Left lung (tissue), 10 donors: ENCODE measurements around the gene CSK. TPM values are rescaled to one million over a fixed set of nuclear protein-coding genes. Genes with fewer than 3 reads are reported as not detected.

ENCODE experiments used
- ATAC-seq: fragments of 200-7000 bp; cut with Tn5 transposase; one replicate; pipeline ENCODE4 v1.9.1; 2020; ENCODE audit warnings: moderate library complexity
- DNase-seq, 4 donors: peaks; one replicate each; pipeline ENCODE4 v3.0.0-alpha.2; 2013 to 2020
- H3K27ac ChIP-seq, 2 donors: fragments of 200-600 bp; sonication (generic) in 1 of 2; one replicate each; pipeline versions ENCODE4 v1.5.0 to v1.8.0; 2020 to 2021
- H3K27me3 ChIP-seq, 2 donors: fragments of 200-600 bp; sonication (generic) in 1 of 2; one replicate each; pipeline versions ENCODE4 v1.5.0 to v1.8.0; 2020 to 2021
- H3K36me3 ChIP-seq, 2 donors: fragments of 200-600 bp; sonication (generic) in 1 of 2; one replicate each; pipeline versions ENCODE4 v1.5.0 to v1.8.0; 2020 to 2021
- H3K4me1 ChIP-seq, 2 donors: fragments of 200-600 bp; one replicate each; pipeline ENCODE4 v1.8.0; 2021
- H3K4me3 ChIP-seq, 2 donors: fragments of 200-600 bp; sonication (generic) in 1 of 2; one replicate each; pipeline versions ENCODE4 v1.5.0 to v1.8.0; 2020 to 2021; ENCODE audit warnings: mild to moderate bottlenecking in 1 of 2
- H3K9me3 ChIP-seq, 2 donors: fragments of 200-600 bp; sonication (generic) in 1 of 2; one replicate each; pipeline versions ENCODE4 v1.5.0 to v1.8.0; 2020 to 2021
- intact Hi-C, 2 donors: fragments of 100-400 bp; cut with DNase I; formaldehyde crosslinking; loops; one replicate each; pipeline versions ENCODE4 v1.11.2 to v1.14.2; 2022
- polyA plus RNA-seq, 6 donors: library from polyadenylated mRNA; unstranded; fragments of 120-200 nt; gene quantifications; one replicate each; pipeline ENCODE4 v1.2.1, GENCODE V29; 2013; ENCODE audit not compliant: insufficient read length in 6 of 6
- total RNA-seq, 2 donors: library from RNA; stranded (reverse); fragmentation: NEBNext Ultra II Directional; extraction: Animal tissue kit (Norgen Biotek cat#: 25700); gene quantifications; one replicate each; pipeline ENCODE4 v1.2.1, GENCODE V29; 2021
- TF ChIP-seq, protein P1 (sequence below), 2 donors: fragments of 200-600 bp; sonication (generic) in 1 of 2; IDR thresholded peaks; one replicate each; pipeline versions ENCODE4 v1.5.0 to v1.8.0; 2021; ENCODE audit warnings: antibody characterized with exemption in 2 of 2
- donor health status: DM: no; HTN: yes; CAD: no.
- donor health status: DM: no; HTN: no; CAD: no.

The CSK gene
- total and polyA plus RNA-seq, 8 donors = 41.5 to 101 (median 49.7) TPM

DNA sequence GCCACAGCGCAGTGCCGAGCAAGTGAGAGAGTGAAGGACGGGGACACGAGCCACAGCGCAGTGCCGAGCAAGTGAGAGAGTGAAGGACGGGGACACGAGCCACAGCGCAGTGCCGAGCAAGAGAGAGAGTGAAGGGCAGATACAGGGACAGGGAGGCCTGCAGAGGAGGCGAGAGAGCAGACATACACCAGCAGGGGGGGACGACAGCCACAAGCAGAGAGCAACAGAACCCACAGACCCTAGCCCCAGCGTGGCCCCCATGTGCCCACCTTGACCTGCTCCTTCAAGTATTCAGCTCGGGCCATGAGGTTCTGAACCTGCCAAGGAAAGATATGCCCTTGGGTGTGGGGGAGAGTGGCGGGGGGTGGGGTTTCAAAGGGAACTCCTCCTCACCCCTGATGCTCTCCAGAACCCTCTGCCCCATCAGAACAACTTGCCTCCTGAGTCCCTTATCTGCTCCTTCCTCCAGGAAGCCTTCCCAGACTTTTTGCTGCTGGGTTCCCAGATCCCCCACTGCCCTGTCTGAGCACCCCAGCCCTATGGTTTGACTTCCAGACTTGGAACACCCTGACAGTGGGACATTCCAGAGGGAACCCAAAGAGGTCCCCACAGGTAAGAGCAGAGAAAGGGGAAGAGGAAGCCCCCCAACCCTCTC, 55.7 kb downstream of the CSK start:
- Histone ChIP-seq H3K27me3 (no peaks in the 10 kb centered on the region), H3K27ac (no peak overlapping the region), H3K4me3 (no peak overlapping the region), H3K9me3 (no peaks in the 10 kb centered on the region), H3K36me3 (peaks cover 0 to 49% of the 10 kb centered on the region in 2 donors), H3K4me1 (peaks cover 9 to 17% of the 10 kb centered on the region in 2 donors)
- DNase-seq = no peak
- TF ChIP-seq, protein P1, sequence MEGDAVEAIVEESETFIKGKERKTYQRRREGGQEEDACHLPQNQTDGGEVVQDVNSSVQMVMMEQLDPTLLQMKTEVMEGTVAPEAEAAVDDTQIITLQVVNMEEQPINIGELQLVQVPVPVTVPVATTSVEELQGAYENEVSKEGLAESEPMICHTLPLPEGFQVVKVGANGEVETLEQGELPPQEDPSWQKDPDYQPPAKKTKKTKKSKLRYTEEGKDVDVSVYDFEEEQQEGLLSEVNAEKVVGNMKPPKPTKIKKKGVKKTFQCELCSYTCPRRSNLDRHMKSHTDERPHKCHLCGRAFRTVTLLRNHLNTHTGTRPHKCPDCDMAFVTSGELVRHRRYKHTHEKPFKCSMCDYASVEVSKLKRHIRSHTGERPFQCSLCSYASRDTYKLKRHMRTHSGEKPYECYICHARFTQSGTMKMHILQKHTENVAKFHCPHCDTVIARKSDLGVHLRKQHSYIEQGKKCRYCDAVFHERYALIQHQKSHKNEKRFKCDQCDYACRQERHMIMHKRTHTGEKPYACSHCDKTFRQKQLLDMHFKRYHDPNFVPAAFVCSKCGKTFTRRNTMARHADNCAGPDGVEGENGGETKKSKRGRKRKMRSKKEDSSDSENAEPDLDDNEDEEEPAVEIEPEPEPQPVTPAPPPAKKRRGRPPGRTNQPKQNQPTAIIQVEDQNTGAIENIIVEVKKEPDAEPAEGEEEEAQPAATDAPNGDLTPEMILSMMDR (IDR thresholded peaks at IDR 0.05) = no peak
- ATAC-seq = no peak
- intact Hi-C loops = no loop called here

DNA sequence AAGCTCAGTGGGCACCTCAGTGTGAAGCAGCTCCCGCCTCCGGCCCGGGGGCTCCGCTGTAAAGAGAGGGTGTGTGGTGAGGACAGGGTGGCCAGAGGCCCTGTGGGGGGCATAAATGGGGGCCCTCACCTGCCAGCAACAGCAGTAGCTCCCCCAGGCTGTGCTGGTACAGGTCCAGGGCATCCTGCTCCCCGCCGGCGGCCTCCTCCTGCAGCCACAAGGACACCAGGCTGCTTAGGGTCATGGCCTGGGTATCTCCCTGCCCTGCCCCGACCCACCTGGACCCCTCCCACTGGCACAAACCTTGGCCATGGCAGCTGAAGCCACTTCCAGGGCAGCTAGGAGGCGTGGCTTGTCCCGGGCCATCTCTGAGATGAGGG, 56.2 kb downstream of the CSK start:
- Histone ChIP-seq H3K4me1 (peaks cover 9 to 19% of the 10 kb centered on the region in 2 donors), H3K9me3 (no peaks in the 10 kb centered on the region), H3K4me3 (no peak overlapping the region), H3K36me3 (peaks cover 0 to 49% of the 10 kb centered on the region in 2 donors), H3K27me3 (no peaks in the 10 kb centered on the region), H3K27ac (no peak overlapping the region)
- TF ChIP-seq, protein P1 (IDR thresholded peaks at IDR 0.05) = no peak
- no peak for DNase-seq
- intact Hi-C loops = no loop called here
- ATAC-seq = no peak

DNA sequence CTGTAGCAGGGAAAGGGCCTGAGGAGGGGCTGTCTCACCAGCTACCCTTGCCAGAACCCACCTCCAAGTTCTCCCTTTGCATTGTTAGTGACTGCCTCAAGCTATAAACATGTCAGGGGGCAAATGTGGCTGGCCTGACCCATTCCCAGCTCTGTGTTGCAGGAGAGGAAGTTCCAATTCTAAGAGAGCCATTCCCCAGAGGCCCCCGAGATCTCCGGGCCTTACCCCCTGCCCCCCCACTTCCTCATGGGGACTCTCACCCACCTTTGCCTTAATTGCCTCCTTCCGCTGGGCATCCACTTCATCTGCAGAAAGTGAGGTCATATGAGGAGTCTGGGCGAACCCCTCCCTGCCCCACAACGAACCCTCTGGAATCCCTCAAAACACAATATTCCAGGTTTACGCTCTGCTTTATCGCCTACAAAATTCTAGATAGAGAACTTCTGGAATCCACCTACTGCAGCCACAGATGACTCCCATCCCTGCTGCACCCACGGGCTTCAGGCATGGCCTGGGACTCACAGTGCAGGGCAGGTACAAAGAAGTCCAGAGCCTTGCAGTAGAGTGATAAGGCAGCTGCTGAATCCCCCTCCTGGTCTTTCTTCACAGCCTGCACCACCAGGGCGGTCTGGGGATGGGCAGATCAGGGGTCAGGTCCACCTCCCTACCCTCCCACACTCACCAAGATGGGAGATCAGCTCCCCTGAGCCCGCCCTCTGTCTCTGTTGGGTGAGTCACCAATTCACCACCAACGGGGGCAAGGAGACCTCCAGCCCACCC, 57.1 kb downstream of the CSK start:
- peaks cover 0 to 49% of the 10 kb centered on the region in 2 donors for H3K36me3 ChIP-seq
- ATAC-seq (no peak), DNase-seq (no peak)
- H3K4me1 ChIP-seq = peaks cover 16 to 27% of the 10 kb centered on the region in 2 donors
- intact Hi-C loops = no loop called here
- H3K27ac ChIP-seq = no peak overlapping the region
- no peaks in the 10 kb centered on the region for H3K27me3 ChIP-seq
- TF ChIP-seq, protein P1 (IDR thresholded peaks at IDR 0.05) = no peak
- no peak overlapping the region for H3K4me3 ChIP-seq
- no peaks in the 10 kb centered on the region for H3K9me3 ChIP-seq

DNA sequence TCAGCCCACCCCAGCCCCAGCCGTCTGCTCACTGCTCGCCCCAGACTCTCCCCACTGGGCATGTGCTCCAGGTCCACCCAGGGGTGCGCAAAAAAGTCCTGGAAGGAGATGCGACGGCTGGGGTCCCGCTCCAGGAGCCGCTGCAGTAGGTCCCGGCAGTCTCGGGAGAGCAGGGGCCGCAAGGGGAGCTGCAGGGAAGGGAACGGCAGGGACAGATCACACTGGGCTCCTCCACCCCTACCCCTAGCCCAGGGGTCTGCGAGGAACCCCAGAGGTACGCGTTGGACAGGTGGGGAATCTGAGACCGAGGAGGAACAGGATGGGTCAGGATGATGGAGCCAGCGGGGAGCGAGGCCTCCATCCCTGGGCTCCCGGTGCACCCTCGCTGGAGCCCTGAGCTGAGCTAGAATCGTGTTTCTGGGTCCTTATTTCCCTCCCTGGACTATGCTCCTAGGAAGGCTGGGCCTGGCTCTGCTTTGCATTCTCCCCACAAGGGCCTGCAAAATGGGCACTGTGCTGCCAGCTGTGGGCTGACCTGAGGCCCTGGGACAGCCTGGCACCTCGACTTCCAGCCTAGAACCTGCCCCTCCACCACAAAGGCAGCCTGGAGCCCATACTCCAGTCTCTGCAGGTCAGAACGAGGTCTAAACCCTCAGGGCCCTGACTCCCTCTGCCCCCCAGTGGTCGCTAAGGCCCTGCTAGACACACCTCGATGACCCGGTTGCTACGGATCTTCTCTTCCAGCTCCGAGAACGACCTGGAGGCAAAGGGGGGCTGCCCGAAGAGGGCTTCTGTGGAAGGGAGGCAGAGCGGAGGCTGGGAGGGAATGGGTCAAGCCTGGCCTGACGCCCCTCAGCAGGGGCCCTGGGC, 57.9 kb downstream of the CSK start:
- Histone ChIP-seq H3K4me3 (no peak overlapping the region), H3K27me3 (no peaks in the 10 kb centered on the region), H3K27ac (no peak overlapping the region), H3K36me3 (peaks cover 0 to 57% of the 10 kb centered on the region in 2 donors), H3K4me1 (peaks cover 17 to 30% of the 10 kb centered on the region in 2 donors), H3K9me3 (no peaks in the 10 kb centered on the region)
- no peak for ATAC-seq
- TF ChIP-seq, protein P1 (IDR thresholded peaks at IDR 0.05) = no peak
- DNase-seq = no peak
- intact Hi-C loops = no loop called here
